NB4 (cell line): ENCODE results near the gene BHLHE23.

ENCODE experiments used
- DNase-seq: peaks from one replicate; pipeline ENCODE4 v3.0.0; 2010; ENCODE audit warnings: low read depth
- H3K4me3 ChIP-seq: one replicate; pipeline ENCODE4 v1.5.1; 2011; ENCODE audit warnings: mild to moderate bottlenecking, low read depth, low read length, moderate library complexity
- MYC ChIP-seq: IDR thresholded peaks from 2 replicates; pipeline ENCODE4 v1.6.1; 2011; ENCODE audit warnings: low read depth, low read length
- POLR2A ChIP-seq: IDR thresholded peaks from 2 replicates; pipeline ENCODE4 v1.6.1; 2011; ENCODE audit warnings: mild to moderate bottlenecking; ENCODE audit not compliant: insufficient read length; ENCODE audit errors: extremely low read depth
- TF ChIP-seq, protein P1 (sequence below): IDR thresholded peaks from 2 replicates; pipeline ENCODE4 v1.6.1; 2011; ENCODE audit warnings: low read depth, low read length
- TF ChIP-seq, protein P2 (sequence below): IDR thresholded peaks from one replicate; pipeline ENCODE4 v1.5.1; 2012; ENCODE audit warnings: low read depth, low read length

Gene BHLHE23

DNA sequence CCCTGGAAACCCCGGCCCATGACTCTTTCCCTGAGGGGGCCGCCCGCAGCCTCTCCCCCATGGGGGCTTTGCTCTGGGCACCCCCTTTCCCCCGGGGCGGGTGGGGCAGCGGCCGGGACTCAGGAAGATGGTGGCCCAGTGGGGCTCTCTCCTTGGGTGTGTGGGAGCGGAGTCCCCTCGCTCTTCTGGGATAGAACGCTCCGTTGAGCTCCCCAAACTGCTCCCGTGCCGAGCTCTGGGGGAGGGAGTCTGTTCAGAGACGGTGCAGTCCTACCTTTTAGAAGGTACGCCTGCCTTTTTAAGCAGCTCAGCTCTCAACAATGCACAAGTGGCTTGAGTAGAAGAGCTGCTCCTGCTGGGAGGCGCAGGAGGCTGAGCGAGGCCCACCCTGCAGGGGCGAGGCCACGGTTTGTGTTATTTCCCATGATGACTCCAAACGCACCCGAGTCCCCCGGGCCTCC lies 21.7 kb upstream of the BHLHE23 start:
- no peak for DNase-seq
- H3K4me3 ChIP-seq: no peak overlapping the region
- TF ChIP-seq POLR2A (no peak), MYC (no peak)
- TF ChIP-seq, protein P1, sequence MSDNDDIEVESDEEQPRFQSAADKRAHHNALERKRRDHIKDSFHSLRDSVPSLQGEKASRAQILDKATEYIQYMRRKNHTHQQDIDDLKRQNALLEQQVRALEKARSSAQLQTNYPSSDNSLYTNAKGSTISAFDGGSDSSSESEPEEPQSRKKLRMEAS: no peak
- TF ChIP-seq, protein P2, sequence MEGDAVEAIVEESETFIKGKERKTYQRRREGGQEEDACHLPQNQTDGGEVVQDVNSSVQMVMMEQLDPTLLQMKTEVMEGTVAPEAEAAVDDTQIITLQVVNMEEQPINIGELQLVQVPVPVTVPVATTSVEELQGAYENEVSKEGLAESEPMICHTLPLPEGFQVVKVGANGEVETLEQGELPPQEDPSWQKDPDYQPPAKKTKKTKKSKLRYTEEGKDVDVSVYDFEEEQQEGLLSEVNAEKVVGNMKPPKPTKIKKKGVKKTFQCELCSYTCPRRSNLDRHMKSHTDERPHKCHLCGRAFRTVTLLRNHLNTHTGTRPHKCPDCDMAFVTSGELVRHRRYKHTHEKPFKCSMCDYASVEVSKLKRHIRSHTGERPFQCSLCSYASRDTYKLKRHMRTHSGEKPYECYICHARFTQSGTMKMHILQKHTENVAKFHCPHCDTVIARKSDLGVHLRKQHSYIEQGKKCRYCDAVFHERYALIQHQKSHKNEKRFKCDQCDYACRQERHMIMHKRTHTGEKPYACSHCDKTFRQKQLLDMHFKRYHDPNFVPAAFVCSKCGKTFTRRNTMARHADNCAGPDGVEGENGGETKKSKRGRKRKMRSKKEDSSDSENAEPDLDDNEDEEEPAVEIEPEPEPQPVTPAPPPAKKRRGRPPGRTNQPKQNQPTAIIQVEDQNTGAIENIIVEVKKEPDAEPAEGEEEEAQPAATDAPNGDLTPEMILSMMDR: no peak

DNA sequence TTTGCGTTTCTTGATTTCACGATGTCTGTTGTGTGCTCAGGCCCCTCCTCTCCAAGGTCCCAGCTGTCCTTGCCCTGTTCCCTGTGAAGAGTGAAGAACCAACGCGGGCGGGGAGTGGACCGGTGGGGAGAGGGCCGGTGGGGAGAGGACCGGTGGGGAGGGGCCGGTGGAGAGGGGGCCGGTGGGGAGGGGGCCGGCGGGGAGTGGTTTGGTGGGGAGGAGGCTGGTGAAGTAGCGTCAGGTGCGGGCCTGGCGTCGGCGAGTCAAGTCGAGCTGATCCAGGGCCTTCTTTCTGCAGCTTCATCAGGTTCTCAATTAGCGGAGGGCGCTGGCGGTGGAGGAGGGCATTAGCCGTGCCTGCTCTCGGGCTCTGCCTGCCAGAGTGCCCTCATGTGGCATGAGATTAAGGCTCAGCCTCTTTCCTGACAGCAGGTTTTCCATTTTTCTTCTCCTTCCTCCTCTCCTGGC lies 21.2 kb upstream of the BHLHE23 start:
- no peak for TF ChIP-seq MYC
- TF ChIP-seq, protein P2: no peak
- TF ChIP-seq POLR2A: no peak
- TF ChIP-seq, protein P1: no peak
- DNase-seq: peak; percentile 24
- H3K4me3 ChIP-seq: no peak overlapping the region

DNA sequence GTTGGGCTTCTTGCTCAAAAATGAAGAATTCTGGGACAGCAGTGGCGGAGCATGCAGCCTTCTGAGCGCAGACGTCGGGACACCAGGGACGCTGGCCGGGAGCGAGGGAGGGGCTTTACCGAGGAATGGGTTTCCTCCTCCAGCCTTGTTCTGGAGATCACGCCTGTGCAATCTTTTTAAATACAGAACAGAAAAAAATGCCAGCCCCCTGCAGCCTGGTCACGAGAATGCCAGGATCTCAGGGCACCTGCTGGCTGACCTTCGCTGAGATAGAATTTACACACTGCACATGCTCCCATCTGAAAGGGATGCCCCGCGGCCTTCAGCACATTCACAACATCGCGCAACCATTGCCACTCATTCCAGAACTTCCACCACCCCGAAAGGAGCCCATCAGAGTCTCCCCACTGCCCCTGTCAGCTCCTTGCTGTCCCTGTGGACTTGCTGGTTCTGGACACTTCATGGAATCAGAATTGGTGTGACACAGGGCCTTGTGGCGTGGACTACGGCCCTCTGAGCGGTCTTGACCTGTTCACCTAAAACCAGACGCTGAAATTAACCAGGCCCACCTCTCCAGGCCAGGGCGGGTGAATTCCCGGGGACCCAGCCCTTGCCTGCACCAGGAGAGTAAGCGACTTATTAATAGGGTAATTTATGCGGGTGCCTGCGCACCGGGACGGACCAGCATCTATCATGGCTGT lies 20.6 kb upstream of the BHLHE23 start:
- no peak overlapping the region for H3K4me3 ChIP-seq
- no peak for DNase-seq

DNA sequence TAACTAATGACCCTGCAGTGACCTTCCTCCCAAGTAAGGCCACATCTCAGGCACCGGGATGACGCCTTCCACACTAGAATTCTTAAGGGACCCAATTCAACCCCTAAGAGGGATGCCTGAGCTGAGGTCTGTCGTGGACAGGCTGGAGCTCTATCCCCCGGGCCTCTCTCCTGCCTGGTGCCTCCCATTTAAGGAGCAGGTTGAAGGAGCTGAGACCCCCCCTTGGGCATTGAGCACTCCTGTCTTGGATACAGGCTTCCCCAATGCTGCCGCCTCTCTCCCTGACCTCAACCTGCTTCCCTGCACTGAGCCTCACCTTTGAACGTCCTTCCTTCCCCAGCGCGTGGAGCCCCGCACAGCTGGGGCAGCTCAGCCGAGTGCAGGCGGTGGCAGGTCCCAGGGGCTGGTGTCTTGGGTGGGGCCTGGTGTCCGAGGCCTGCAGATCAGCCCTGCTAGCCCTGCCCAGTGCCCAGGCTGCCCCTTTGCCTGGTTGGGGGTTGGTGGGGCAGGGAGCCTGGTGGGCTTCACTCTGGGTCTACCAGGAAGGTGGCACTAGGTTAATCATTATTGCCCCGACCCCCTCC lies 19.9 kb upstream of the BHLHE23 start:
- TF ChIP-seq, protein P2: no peak
- TF ChIP-seq POLR2A (no peak), MYC (no peak)
- TF ChIP-seq, protein P1: no peak
- DNase-seq: no peak
- no peak overlapping the region for H3K4me3 ChIP-seq

More for the DNA sequence above, 20.6 kb upstream of the BHLHE23 start:
- TF ChIP-seq MYC (no peak), POLR2A (no peak)
- TF ChIP-seq, protein P2: no peak
- TF ChIP-seq, protein P1: no peak

DNA sequence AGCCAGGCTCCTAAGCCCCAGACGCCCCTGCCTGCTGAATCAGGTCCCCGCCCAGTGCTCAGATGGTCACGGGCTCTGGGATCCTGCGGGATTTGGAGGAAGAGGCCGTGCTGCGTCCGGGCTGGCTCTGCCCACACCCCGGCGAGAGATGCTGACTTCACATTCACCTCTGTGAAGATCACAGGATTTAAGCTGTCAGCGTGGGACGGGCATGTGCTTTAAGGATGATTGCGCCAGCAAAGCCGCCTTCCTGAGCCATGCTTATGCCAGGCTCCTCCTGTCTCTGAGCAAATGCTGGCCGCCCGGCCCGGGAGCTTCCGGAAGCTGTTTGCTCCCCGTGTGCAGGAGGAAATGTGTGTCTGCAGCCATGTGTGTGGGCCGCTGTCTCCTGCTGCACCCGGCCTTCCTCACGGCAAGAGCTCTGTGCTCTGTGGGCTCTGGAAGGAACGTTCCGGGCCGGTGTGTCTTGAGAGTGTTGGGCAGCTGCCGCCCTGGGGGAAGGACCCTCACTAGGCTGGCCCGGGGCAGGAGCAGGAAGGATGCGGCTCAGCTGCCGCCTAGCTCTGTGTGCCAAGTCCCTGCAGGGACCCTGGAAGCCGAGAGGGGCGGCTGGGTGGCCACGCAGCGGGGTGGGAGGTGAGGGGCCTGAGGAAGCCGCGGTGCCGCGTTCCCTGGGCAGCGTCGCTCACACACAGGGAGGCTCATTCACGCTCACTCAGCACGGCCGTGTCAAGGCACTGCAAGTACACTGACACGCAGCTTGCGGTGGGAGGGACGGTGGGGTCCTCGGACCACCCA lies 19.0 kb upstream of the BHLHE23 start:
- DNase-seq: peak; percentile 69
- H3K4me3 ChIP-seq: no peak overlapping the region
- TF ChIP-seq POLR2A: no peak
- TF ChIP-seq, protein P2: no peak
- TF ChIP-seq, protein P1: no peak
- TF ChIP-seq MYC: no peak
